ENCODE measurements around the gene FRMD6.
"Not testable (repeated sequence)": the region's sequence is repeated elsewhere in the genome, so short reads cannot be mapped to it uniquely, and the experiment has no call there.

The FRMD6 gene

DNA sequence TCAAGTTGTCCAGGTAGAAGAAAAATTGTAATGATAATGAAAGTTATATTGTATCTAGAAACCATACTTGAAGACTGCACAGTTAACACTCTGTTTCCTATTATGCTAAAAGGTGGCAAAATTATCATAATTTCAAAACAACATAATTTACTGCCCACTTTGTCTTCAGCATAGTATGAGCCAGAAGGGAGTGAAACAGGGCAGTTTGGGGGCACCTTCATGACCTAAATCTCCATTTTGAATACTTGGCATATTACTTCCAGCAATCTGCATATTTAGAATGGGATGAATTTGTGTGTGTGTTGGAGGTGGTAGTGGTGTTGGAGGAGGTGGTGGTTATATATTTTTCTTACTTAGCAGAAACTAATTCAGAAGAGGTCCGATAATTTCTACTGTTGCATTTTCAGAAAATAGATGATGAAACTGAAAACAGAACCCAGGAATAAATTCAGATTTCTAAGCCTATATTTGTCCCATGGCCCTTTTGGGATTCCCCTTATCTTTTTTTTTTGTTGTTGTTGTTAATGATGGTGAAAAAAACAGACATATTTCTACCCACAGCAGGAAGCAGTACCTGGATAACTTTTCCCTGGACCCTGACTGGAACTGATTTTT, 26.6 kb upstream of the FRMD6 start:
- TF ChIP-seq, protein P1, sequence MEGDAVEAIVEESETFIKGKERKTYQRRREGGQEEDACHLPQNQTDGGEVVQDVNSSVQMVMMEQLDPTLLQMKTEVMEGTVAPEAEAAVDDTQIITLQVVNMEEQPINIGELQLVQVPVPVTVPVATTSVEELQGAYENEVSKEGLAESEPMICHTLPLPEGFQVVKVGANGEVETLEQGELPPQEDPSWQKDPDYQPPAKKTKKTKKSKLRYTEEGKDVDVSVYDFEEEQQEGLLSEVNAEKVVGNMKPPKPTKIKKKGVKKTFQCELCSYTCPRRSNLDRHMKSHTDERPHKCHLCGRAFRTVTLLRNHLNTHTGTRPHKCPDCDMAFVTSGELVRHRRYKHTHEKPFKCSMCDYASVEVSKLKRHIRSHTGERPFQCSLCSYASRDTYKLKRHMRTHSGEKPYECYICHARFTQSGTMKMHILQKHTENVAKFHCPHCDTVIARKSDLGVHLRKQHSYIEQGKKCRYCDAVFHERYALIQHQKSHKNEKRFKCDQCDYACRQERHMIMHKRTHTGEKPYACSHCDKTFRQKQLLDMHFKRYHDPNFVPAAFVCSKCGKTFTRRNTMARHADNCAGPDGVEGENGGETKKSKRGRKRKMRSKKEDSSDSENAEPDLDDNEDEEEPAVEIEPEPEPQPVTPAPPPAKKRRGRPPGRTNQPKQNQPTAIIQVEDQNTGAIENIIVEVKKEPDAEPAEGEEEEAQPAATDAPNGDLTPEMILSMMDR (IDR thresholded peaks at IDR 0.05; ENCODE audit: low read depth, low read length): no peak
- in situ Hi-C loops (cut with HindIII; ENCODE audit: low sequenced_read_pairs): no loop called here
- no peak for DNase-seq (ENCODE audit: low read depth, low spot score)
- H3K4me3 ChIP-seq (ENCODE audit: low read depth, low read length): no peak overlapping the region

DNA sequence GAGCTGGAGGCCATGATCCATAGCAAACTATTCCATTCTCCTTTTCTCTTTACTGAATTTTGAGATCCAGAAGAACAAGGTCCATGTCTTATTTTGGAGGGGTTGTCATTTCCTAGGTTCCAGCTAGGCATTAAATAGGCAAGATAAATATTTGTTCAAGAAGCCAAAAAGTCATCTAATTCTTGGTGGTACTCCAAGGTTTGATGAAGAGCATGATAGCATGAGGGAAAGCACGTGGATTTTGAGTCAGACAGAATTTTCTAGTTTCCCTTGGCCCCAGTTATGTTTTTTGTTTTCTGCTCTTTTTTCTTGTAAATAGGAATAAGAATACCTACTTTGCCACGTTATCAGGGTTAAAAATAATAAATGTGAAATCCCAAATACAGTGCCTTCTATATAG, 25.5 kb upstream of the FRMD6 start:
- H3K4me3 ChIP-seq (ENCODE audit: low read depth, low read length): no peak overlapping the region
- in situ Hi-C loops (cut with HindIII; ENCODE audit: low sequenced_read_pairs): no loop called here
- TF ChIP-seq, protein P1 (IDR thresholded peaks at IDR 0.05; ENCODE audit: low read depth, low read length): no peak
- DNase-seq (ENCODE audit: low read depth, low spot score): no peak

DNA sequence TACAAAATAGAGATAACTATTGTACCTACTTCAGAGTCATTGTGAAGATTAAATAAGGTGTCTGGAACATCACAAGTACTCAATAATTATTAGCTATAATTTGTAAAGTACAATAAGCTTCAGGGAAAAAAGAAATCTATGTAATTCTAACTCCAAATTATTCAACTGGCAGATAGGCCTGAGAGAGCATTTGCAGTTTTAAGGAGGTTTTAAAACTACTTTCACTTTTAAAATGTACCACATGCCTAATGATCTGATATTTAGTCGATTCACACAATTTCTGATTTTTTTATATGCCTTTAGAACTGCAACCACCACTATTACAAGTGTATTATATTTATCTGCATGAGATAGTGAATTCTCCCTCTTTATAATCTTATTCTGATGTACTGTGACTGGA, 24.9 kb upstream of the FRMD6 start:
- in situ Hi-C loops (cut with HindIII; ENCODE audit: low sequenced_read_pairs): no loop called here
- no peak overlapping the region for H3K4me3 ChIP-seq (ENCODE audit: low read depth, low read length)
- TF ChIP-seq, protein P1 (IDR thresholded peaks at IDR 0.05; ENCODE audit: low read depth, low read length): no peak
- DNase-seq (ENCODE audit: low read depth, low spot score): no peak

DNA sequence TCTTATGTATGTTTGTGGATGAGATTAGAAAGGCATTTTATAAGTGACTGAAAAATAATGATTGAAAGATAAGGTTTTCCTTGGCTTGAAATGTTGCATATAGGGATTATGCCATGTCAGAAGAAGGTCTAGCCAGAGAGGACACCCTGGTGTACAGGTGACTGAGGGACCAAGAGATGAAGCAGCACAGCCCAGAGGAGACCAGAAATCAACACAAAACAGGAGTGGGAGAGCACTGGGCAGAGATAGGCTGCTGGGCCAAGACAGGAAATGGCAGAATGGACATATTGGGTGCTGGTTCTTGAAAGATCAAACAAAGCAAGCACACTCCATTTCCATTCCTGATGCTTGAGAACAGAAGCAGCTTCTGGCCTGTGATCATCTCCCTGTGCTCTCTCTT, 24.4 kb upstream of the FRMD6 start:
- in situ Hi-C loops (cut with HindIII; ENCODE audit: low sequenced_read_pairs): no loop called here
- H3K4me3 ChIP-seq (ENCODE audit: low read depth, low read length): no peak overlapping the region
- no peak for DNase-seq (ENCODE audit: low read depth, low spot score)
- TF ChIP-seq, protein P1 (IDR thresholded peaks at IDR 0.05; ENCODE audit: low read depth, low read length): no peak

DNA sequence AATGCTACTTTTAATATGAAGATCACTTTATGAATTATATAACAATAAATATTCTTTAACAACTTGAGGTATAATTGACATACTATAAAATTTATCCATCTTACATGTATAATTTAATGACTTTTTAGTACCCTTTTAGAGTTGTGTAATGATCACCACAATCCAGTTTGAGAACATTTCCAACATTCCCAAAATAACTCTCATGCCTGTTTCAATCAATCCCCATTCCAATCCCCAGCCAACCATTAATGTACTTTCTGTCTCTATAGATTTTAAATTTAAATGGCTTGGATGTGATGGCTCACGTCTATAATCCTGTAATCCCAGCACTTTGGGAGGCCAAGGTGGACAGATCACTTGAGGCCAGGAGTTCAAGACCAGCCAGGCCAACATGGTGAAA, 23.5 kb upstream of the FRMD6 start:
- no peak for DNase-seq (ENCODE audit: low read depth, low spot score)
- TF ChIP-seq, protein P1 (IDR thresholded peaks at IDR 0.05; ENCODE audit: low read depth, low read length): no peak
- in situ Hi-C loops (cut with HindIII; ENCODE audit: low sequenced_read_pairs): no loop called here
- no peak overlapping the region for H3K4me3 ChIP-seq (ENCODE audit: low read depth, low read length)

DNA sequence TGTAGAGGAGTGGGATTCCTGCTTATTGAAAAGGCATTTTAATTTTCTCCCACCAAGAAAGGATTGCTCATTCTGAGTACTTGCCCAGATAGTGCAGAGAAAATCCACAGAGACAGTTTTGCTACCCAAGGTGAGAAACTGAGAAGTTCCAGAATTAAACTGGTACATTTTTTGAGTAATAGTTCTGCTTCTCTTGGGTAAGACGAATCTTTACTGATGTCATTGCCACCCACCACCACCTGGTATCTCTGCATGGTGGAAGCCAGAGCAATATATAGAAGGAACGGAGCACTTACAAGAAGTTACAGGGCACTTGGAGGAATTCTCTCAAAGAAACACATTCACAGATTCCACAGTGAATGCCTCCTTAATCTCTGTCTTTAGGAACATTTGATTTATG, 20.7 kb upstream of the FRMD6 start:
- in situ Hi-C loops (cut with HindIII; ENCODE audit: low sequenced_read_pairs): no loop called here
- no peak overlapping the region for H3K4me3 ChIP-seq (ENCODE audit: low read depth, low read length)
- DNase-seq (ENCODE audit: low read depth, low spot score): no peak
- TF ChIP-seq, protein P1 (IDR thresholded peaks at IDR 0.05; ENCODE audit: low read depth, low read length): no peak

DNA sequence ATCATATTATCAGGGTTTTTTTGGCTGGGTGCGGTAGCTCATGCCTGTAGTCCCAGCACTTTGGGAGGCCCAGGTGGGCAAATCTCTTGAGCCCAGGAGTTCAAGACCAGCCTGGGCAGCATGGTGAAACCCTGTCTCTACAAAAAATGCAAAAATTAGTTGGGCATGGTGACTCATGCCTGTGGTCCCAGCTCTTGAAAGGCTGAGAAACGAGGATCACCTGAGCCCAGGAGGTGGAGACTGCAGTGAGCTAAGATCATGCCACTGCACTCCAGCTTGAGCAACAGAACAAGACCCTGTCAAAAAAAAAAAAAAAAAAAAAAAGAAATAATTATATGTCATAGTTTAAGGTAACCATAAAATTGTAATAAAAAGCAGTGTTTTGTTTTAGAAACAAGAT, 18.4 kb upstream of the FRMD6 start:
- in situ Hi-C loops (cut with HindIII; ENCODE audit: low sequenced_read_pairs); H3K4me3 ChIP-seq (ENCODE audit: low read depth, low read length); DNase-seq (ENCODE audit: low read depth, low spot score): not testable (repeated sequence)
